Upper lobe of right lung (tissue), 1 donor: ENCODE results near the gene TOP1. TPM values are rescaled to one million over a fixed set of nuclear protein-coding genes. Genes with fewer than 3 reads are reported as not detected.

Source experiments
- ATAC-seq: fragments of 200-7000 bp; cut with Tn5 transposase; one replicate; pipeline ENCODE4 v1.9.1; 2020; ENCODE audit warnings: mild to moderate bottlenecking, moderate library complexity
- DNase-seq: peaks from one replicate; pipeline ENCODE4 v3.0.0-alpha.2; 2020
- H3K27ac ChIP-seq: fragments of 200-600 bp; one replicate; pipeline ENCODE4 v1.8.0; 2022
- H3K27me3 ChIP-seq: fragments of 200-600 bp; one replicate; pipeline ENCODE4 v1.8.0; 2022; ENCODE audit warnings: mild to moderate bottlenecking
- H3K36me3 ChIP-seq: fragments of 200-600 bp; one replicate; pipeline ENCODE4 v1.8.0; 2022
- H3K4me1 ChIP-seq: fragments of 200-600 bp; one replicate; pipeline ENCODE4 v1.8.0; 2022
- H3K4me3 ChIP-seq: fragments of 200-600 bp; one replicate; pipeline ENCODE4 v1.8.0; 2022; ENCODE audit warnings: mild to moderate bottlenecking
- H3K9me3 ChIP-seq: fragments of 200-600 bp; one replicate; pipeline ENCODE4 v1.8.0; 2022
- intact Hi-C: fragments of 100-400 bp; cut with DNase I; formaldehyde crosslinking; loops from one replicate; pipeline ENCODE4 v1.11.0; 2022
- total RNA-seq: library from RNA; stranded (reverse); fragmentation: NEBNext Ultra II Directional; extraction: Animal tissue kit (Norgen Biotek cat#: 25700); gene quantifications from one replicate; pipeline ENCODE4 v1.2.1, GENCODE V29; 2021
- TF ChIP-seq, protein P1 (sequence below): fragments of 200-600 bp; IDR thresholded peaks from one replicate; pipeline ENCODE4 v1.8.0; 2022; ENCODE audit warnings: antibody characterized with exemption
- donor health status: DM: no; HTN: yes; CAD: no; lungs with severe emphysema.

The TOP1 gene
- total RNA-seq, 1 donor from 2014 or later = 67.6 TPM

DNA sequence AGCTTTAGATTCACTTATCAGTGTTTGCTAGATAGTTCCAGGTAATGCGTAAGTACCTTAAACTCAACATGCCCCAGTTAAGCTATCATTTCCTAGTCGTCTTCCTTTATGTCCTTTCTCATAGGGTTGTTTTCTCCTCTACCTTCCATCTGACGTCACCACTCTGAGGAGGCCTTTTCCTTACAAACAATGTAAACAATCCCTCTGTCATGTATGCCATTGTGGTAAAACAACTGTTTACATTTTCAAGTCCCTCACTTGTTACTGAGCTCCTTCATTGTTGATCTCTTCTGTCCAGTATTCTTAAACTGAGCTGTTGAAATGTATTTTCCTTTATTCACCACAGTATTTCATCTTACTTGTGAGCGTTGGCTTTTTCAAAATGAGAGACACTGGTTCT is 63.3 kb downstream of the TOP1 start:
- H3K36me3 ChIP-seq = peaks cover 71% of the 10 kb centered on the region

DNA sequence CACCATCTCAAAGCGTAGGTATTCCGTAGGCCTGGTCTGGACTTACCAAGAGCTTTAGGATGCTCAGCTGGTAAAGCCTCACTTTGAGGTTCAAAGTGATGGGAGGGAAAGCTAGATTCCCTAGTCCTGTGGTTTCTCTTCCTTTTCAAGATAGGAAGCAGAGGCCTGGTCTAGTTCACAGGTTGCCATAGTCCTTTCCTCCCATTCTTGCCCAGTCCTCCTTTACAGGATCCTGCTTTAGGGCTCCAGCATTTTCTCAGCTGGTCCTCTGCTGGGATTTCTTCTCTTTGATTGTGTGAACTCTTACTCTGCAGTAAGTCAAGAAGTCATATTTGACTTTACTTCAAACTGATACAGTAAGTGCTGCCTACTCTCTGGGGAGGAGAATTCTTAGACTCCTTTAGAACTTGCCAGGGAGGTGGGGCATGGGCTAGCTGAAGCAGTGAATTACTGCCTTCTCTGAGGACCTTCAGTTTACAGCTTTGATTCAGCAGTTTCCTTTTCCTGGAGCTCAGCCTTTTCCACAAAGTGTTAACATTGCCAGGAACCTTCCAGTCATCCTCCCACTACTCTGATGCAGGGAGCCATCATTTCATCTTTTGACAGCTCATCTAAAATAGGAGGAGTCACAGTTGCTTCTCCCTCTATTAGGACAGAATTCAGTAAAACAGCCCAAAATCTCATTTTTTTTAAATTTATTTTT is 65.9 kb downstream of the TOP1 start:
- Histone ChIP-seq H3K4me3 (no peak overlapping the region), H3K4me1 (no peaks in the 10 kb centered on the region), H3K9me3 (no peaks in the 10 kb centered on the region), H3K27me3 (no peaks in the 10 kb centered on the region), H3K27ac (no peak overlapping the region), H3K36me3 (peaks cover 87% of the 10 kb centered on the region)
- ATAC-seq (peak; percentile 14), DNase-seq (no peak)
- intact Hi-C loops = loop anchor here (10.0 kb wide), 1 partner anchor 100 kb away; no protein-coding TSS in a partner anchor
- TF ChIP-seq, protein P1, sequence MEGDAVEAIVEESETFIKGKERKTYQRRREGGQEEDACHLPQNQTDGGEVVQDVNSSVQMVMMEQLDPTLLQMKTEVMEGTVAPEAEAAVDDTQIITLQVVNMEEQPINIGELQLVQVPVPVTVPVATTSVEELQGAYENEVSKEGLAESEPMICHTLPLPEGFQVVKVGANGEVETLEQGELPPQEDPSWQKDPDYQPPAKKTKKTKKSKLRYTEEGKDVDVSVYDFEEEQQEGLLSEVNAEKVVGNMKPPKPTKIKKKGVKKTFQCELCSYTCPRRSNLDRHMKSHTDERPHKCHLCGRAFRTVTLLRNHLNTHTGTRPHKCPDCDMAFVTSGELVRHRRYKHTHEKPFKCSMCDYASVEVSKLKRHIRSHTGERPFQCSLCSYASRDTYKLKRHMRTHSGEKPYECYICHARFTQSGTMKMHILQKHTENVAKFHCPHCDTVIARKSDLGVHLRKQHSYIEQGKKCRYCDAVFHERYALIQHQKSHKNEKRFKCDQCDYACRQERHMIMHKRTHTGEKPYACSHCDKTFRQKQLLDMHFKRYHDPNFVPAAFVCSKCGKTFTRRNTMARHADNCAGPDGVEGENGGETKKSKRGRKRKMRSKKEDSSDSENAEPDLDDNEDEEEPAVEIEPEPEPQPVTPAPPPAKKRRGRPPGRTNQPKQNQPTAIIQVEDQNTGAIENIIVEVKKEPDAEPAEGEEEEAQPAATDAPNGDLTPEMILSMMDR = no peak

More for the DNA sequence above, 63.3 kb downstream of the TOP1 start:
- DNase-seq = no peak
- ATAC-seq = no peak
- Histone ChIP-seq H3K27ac (no peak overlapping the region), H3K9me3 (no peaks in the 10 kb centered on the region), H3K27me3 (no peaks in the 10 kb centered on the region), H3K4me3 (no peak overlapping the region), H3K4me1 (peaks cover 4% of the 10 kb centered on the region)
- TF ChIP-seq, protein P1 = no peak
- intact Hi-C loops = loop anchor here (10.0 kb wide), 1 partner anchor 97 kb away; no protein-coding TSS in a partner anchor

DNA sequence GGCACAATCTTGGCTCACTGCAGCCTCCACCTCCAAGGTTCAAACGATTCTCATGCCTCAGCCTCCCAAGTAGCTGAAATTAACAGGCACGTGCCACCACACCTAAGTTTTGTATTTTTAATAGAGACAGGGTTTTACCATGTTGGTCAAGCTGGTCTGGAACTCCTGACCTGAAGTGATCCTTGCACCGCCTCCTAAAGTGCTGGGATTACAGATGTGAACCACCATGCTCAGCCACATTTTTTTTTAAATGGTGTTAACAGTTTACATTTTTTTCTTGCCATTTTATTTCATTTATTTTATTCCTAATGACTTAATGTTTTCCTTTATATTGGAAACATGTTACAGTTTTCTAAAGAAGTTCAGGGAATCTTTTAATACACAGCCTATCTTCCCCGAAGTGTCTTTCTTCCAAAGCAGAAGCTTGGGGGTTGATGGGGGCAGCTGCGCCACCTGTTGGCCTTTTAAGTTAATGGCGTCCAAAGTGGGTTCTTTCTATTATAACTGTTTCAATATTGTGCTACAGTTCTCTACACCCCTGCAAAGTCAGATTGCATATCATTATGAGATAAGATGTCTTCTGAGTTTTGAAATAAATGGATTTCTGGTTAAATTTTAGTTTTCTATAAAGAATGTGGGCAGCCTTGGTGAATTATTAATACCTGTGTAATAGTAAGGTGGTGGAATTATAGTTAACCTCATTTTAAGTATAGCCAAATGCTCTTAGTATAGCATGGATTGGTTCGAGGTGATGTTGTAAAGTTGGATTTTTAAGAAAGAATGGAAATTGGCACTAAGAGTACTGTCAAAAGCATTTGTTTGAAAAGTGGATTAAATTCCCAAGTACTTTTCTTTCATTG is 66.7 kb downstream of the TOP1 start:
- Histone ChIP-seq H3K27ac (no peak overlapping the region), H3K27me3 (no peaks in the 10 kb centered on the region), H3K4me1 (no peaks in the 10 kb centered on the region), H3K4me3 (no peak overlapping the region), H3K36me3 (peaks cover 92% of the 10 kb centered on the region), H3K9me3 (no peaks in the 10 kb centered on the region)
- intact Hi-C loops = loop anchor here (10.0 kb wide), 1 partner anchor 101 kb away; no protein-coding TSS in a partner anchor
- no peak for DNase-seq
- ATAC-seq = peak; percentile 89
- TF ChIP-seq, protein P1 = peak; percentile 84

DNA sequence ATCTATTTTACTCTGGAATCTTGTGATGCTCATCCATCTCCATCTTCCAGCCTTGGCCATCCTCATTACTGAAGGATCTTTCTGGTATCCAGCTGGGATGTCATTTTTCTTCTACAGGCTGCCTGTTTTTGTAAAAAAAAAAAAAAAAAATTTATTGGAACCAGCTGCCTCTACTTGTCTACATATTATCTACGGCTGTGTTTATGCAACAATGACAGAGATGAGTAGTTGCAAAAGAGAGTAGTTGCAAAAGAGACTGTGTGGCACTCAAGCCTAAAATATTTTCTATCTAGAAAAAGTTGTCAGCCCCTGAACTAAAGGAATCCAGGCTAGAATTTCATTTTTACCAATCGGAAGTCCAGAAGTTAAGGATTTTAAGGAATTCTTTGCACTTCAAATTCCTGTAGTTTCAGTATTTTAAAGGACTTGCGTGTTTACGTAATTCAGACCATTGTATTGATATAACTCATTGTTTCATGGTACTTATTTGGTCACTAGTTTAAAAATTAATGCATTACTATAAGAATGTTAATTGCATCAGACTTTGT is 70.2 kb downstream of the TOP1 start:
- Histone ChIP-seq H3K27ac (no peak overlapping the region), H3K27me3 (no peaks in the 10 kb centered on the region), H3K4me3 (no peak overlapping the region), H3K36me3 (peaks cover 95% of the 10 kb centered on the region), H3K4me1 (no peaks in the 10 kb centered on the region), H3K9me3 (no peaks in the 10 kb centered on the region)
- DNase-seq = no peak
- ATAC-seq = no peak
- intact Hi-C loops = loop anchor here (10.0 kb wide), 1 partner anchor 104 kb away; no protein-coding TSS in a partner anchor
- TF ChIP-seq, protein P1 = no peak

DNA sequence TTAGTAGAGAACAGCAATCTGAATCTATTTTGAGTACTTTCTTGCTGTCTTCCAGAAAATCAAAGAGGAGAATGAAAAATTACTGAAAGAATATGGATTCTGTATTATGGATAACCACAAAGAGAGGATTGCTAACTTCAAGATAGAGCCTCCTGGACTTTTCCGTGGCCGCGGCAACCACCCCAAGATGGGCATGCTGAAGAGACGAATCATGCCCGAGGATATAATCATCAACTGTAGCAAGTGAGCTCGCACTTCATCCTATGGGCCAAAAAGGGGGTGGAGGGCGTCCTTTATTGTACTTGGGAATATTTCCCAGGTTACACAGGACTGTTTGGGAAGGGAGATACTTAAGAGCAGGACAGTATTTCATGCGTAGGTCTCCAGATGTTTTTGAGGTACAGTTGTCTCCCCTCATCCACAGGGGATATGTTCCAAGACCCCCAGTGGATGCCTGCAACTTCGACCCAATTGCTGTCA is 71.4 kb downstream of the TOP1 start:
- no peaks in the 10 kb centered on the region for H3K27me3 ChIP-seq
- H3K4me1 ChIP-seq = no peaks in the 10 kb centered on the region
- no peak for DNase-seq
- intact Hi-C loops = no loop called here
- TF ChIP-seq, protein P1 = no peak
- ATAC-seq = no peak
- peaks cover 95% of the 10 kb centered on the region for H3K36me3 ChIP-seq
- no peak overlapping the region for H3K4me3 ChIP-seq
- no peaks in the 10 kb centered on the region for H3K9me3 ChIP-seq
- H3K27ac ChIP-seq = no peak overlapping the region
